Upper lobe of left lung (tissue), 6 donors: ENCODE results near the gene IL1RAPL2. TPM values are rescaled to one million over a fixed set of nuclear protein-coding genes. Genes with fewer than 3 reads are reported as not detected.

Source experiments
- ATAC-seq, 2 donors: fragments of 200-7000 bp; cut with Tn5 transposase; one replicate each; pipeline ENCODE4 v1.9.1; 2022; ENCODE audit warnings: mild to moderate bottlenecking in 2 of 2, moderate library complexity in 2 of 2; ENCODE audit not compliant: low FRiP score in 2 of 2
- DNase-seq, 2 donors: peaks; one replicate each; pipeline ENCODE4 v3.0.0-alpha.2; 2019 to 2020
- H3K27ac ChIP-seq, 4 donors: fragments of 200-600 bp; sonication (generic); one replicate each; pipeline ENCODE4 v1.5.1; 2016 to 2019
- H3K27me3 ChIP-seq, 4 donors: fragments of 200-600 bp; sonication (generic); one replicate each; pipeline ENCODE4 v1.5.1; 2017 to 2019
- H3K36me3 ChIP-seq, 4 donors: fragments of 200-600 bp; sonication (generic); one replicate each; pipeline ENCODE4 v1.5.1; 2016 to 2019
- H3K4me1 ChIP-seq, 4 donors: fragments of 200-600 bp; sonication (generic); one replicate each; pipeline ENCODE4 v1.5.1; 2018 to 2019
- H3K4me3 ChIP-seq, 4 donors: fragments of 200-600 bp; sonication (generic); one replicate each; pipeline ENCODE4 v1.5.1; 2017 to 2019; ENCODE audit warnings: mild to moderate bottlenecking in 2 of 4, moderate library complexity in 1 of 4
- H3K9me3 ChIP-seq, 4 donors: fragments of 200-600 bp; sonication (generic); one replicate each; pipeline ENCODE4 v1.5.1; 2018 to 2019
- EP300 ChIP-seq, 4 donors: sonication (generic); formaldehyde crosslinking; IDR thresholded peaks; one replicate each; pipeline ENCODE4 v1.5.1; 2017; ENCODE audit warnings: antibody characterized with exemption in 4 of 4, control low read depth in 2 of 4
- POLR2A ChIP-seq, 4 donors: fragments of 450-650 bp; IDR thresholded peaks; one replicate each; pipeline ENCODE4 v1.5.1; 2016 to 2017; ENCODE audit warnings: antibody characterized with exemption in 4 of 4, mild to moderate bottlenecking in 2 of 4
- POLR2AphosphoS5 ChIP-seq, 2 donors: sonication (generic); formaldehyde crosslinking; IDR thresholded peaks; one replicate each; pipeline ENCODE4 v1.5.1; 2017; ENCODE audit warnings: antibody characterized with exemption in 2 of 2
- WGBS, 2 donors: methylation state at CpG; one replicate each; pipeline ENCODE4 v1.1.5; 2017 to 2018; 5-methylcytosine and 5-hydroxymethylcytosine counted together
- total RNA-seq, 6 donors: library from RNA; depleted of rRNA in 4 of 6; stranded (reverse); fragments of >200 nt in 4 of 6; gene quantifications; one replicate each; pipeline versions ENCODE4 v1.1.0 to v1.2.1, GENCODE V29; 2016 to 2021
- TF ChIP-seq, protein P1 (sequence below), 6 experiments: fragments of 450-650 bp in 4 of 6; fragments of 200-600 bp in 2 of 6; sonication (generic) in 2 of 6; IDR thresholded peaks; one replicate each; pipeline ENCODE4 v1.5.1; 2016 to 2019; ENCODE audit warnings: antibody characterized with exemption in 6 of 6
- donor health status: DM: no; HTN: no; CAD: no; lungs with moderate emphysema.
- donor health status: DM: no; HTN: yes; CAD: no; lungs with severe emphysema.

IL1RAPL2 gene
- total RNA-seq, 6 donors from 2014 or later, result not detected

GRCh38 chrX:105134273-105134672 is 568.3 kb downstream of the IL1RAPL2 start:
- H3K9me3 ChIP-seq, result no peaks in the 10 kb centered on the region
- H3K27ac ChIP-seq, result no peak overlapping the region
- H3K4me1 ChIP-seq, result no peaks in the 10 kb centered on the region
- ATAC-seq, result no peak
- H3K4me3 ChIP-seq, result no peak overlapping the region
- H3K27me3 ChIP-seq, result no peaks in the 10 kb centered on the region
- TF ChIP-seq, protein P1, sequence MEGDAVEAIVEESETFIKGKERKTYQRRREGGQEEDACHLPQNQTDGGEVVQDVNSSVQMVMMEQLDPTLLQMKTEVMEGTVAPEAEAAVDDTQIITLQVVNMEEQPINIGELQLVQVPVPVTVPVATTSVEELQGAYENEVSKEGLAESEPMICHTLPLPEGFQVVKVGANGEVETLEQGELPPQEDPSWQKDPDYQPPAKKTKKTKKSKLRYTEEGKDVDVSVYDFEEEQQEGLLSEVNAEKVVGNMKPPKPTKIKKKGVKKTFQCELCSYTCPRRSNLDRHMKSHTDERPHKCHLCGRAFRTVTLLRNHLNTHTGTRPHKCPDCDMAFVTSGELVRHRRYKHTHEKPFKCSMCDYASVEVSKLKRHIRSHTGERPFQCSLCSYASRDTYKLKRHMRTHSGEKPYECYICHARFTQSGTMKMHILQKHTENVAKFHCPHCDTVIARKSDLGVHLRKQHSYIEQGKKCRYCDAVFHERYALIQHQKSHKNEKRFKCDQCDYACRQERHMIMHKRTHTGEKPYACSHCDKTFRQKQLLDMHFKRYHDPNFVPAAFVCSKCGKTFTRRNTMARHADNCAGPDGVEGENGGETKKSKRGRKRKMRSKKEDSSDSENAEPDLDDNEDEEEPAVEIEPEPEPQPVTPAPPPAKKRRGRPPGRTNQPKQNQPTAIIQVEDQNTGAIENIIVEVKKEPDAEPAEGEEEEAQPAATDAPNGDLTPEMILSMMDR (IDR thresholded peaks at IDR 0.05), result no peak
- TF ChIP-seq EP300 (IDR thresholded peaks at IDR 0.05) (no peak), POLR2A (IDR thresholded peaks at IDR 0.05) (no peak), POLR2AphosphoS5 (IDR thresholded peaks at IDR 0.05) (no peak)
- H3K36me3 ChIP-seq, result no peaks in the 10 kb centered on the region
- no peak for DNase-seq

GRCh38 chrX:105136786-105137185 is 570.8 kb downstream of the IL1RAPL2 start:
- no peaks in the 10 kb centered on the region for H3K36me3 ChIP-seq
- H3K9me3 ChIP-seq, result no peaks in the 10 kb centered on the region
- no peaks in the 10 kb centered on the region for H3K27me3 ChIP-seq
- no peak overlapping the region for H3K4me3 ChIP-seq
- H3K27ac ChIP-seq, result no peak overlapping the region
- ATAC-seq, result no peak
- no peak for DNase-seq
- no peaks in the 10 kb centered on the region for H3K4me1 ChIP-seq
- TF ChIP-seq POLR2A (IDR thresholded peaks at IDR 0.05) (no peak), POLR2AphosphoS5 (IDR thresholded peaks at IDR 0.05) (no peak), EP300 (IDR thresholded peaks at IDR 0.05) (no peak)
- TF ChIP-seq, protein P1 (IDR thresholded peaks at IDR 0.05), result no peak

GRCh38 chrX:105150036-105150435 is 584.0 kb downstream of the IL1RAPL2 start:
- 88% methylated on average over 1 of the region's 1 CpG; no CpG with 5 or more reads in 1 of the 2 donors for WGBS, 2 donors
- Histone ChIP-seq H3K9me3 (no peaks in the 10 kb centered on the region), H3K4me3 (no peak overlapping the region), H3K36me3 (no peaks in the 10 kb centered on the region), H3K27me3 (no peaks in the 10 kb centered on the region), H3K27ac (no peak overlapping the region), H3K4me1 (no peaks in the 10 kb centered on the region)
- TF ChIP-seq EP300 (IDR thresholded peaks at IDR 0.05), result no peak
- TF ChIP-seq, protein P1 (IDR thresholded peaks at IDR 0.05), result no peak
- TF ChIP-seq POLR2A (IDR thresholded peaks at IDR 0.05), result no peak
- TF ChIP-seq POLR2AphosphoS5 (IDR thresholded peaks at IDR 0.05), result no peak
- ATAC-seq (no peak), DNase-seq (no peak)

GRCh38 chrX:105150557-105150956 is 584.6 kb downstream of the IL1RAPL2 start:
- 24 to 34% methylated on average over 4 of the region's 4 CpGs for WGBS, 2 donors
- Histone ChIP-seq H3K27ac (no peak overlapping the region), H3K27me3 (no peaks in the 10 kb centered on the region), H3K9me3 (no peaks in the 10 kb centered on the region), H3K4me3 (no peak overlapping the region), H3K36me3 (no peaks in the 10 kb centered on the region), H3K4me1 (no peaks in the 10 kb centered on the region)
- TF ChIP-seq POLR2A (IDR thresholded peaks at IDR 0.05) (no peak), EP300 (IDR thresholded peaks at IDR 0.05) (no peak), POLR2AphosphoS5 (IDR thresholded peaks at IDR 0.05) (no peak)
- TF ChIP-seq, protein P1 (IDR thresholded peaks at IDR 0.05), result no peak
- ATAC-seq (no peak), DNase-seq (no peak)

- no peak for TF ChIP-seq EP300 (IDR thresholded peaks at IDR 0.05)
- no peak for TF ChIP-seq POLR2AphosphoS5 (IDR thresholded peaks at IDR 0.05)
- no peak for TF ChIP-seq POLR2A (IDR thresholded peaks at IDR 0.05)
- TF ChIP-seq, protein P1 (IDR thresholded peaks at IDR 0.05), result no peak
- Histone ChIP-seq H3K27ac (no peak overlapping the region), H3K27me3 (no peaks in the 10 kb centered on the region), H3K4me3 (no peak overlapping the region), H3K36me3 (no peaks in the 10 kb centered on the region), H3K4me1 (no peaks in the 10 kb centered on the region), H3K9me3 (no peaks in the 10 kb centered on the region)
- WGBS, 2 donors, result 68 to 81% methylated on average over 3 of the region's 3 CpGs
- DNase-seq (no peak), ATAC-seq (no peak)
These were observed 601.2 kb downstream of the IL1RAPL2 start for GRCh38 chrX:105167233-105167632.
